GM18526 (cell line): ENCODE data around the gene TMEM132C.

Source experiments
- POLR2A ChIP-seq: IDR thresholded peaks from 3 replicates; pipeline ENCODE4 v1.6.1; 2011; ENCODE audit not compliant: insufficient read length; ENCODE audit errors: extremely low read depth

Gene TMEM132C

DNA sequence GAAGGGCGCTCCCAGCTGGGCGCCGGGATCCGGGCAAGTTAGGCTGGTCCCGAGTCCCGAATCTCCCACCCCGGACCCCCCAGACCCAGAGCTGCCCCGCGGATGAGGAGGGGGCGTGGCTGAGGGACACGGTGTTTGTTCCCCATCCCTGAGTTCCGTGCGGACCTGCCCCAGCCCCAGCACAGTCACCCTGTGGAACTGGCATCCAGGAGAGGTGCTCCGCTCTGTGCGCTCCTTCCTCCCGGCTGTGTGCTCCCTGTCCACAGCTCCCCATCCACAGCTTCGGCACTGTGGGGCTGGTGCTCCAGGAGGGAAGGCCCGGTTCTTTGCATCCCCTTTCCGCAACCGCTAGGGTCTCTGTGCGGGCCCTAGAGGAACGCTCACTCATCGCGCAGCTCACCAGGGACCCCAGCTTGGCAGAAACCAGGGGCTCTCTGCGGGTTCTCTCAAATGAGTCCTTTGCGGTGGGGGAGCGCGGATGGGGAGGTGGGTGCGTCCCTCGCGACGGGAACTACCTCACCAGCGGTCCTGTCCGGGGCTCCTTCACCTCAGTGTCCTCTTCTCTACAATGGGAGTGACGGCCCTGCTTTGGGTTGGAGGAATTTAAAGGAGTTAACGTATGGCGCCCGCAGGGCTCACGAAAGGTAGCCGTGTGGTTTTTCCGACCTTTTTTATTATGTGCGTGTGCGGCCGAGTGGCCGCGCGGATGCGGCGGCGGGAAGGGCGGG, 845 bp downstream of the TMEM132C start:
- TF ChIP-seq POLR2A: no peak

- TF ChIP-seq POLR2A: no peak
Measured at GRCh38 chr12:128268379-128268995, 1.5 kb downstream of the TMEM132C start.

- no peak for TF ChIP-seq POLR2A
Measured at GRCh38 chr12:128269181-128269591, 2.2 kb downstream of the TMEM132C start.

GRCh38 chr12:128276471-128276870, 9.5 kb downstream of the TMEM132C start:
- no peak for TF ChIP-seq POLR2A

DNA sequence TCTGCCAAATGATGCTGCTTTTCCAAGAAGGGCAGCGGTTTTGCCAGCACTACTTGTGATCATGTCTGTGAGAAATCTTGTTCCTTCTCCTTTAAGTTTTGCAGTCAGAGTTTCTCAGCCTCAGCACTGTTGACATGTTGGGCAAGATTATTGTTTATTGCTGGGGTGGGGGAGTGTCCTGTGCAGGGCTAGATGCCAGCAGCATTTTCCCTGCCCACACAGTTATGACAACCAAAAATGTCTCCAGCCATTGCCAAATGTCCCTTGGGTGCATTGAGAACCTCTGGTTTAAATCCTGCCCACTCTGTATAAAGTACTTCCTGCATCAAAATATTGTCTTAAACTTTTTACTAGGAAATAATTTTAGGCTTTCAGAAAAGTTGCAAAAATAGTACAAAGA, 20.0 kb downstream of the TMEM132C start:
- no peak for TF ChIP-seq POLR2A

DNA sequence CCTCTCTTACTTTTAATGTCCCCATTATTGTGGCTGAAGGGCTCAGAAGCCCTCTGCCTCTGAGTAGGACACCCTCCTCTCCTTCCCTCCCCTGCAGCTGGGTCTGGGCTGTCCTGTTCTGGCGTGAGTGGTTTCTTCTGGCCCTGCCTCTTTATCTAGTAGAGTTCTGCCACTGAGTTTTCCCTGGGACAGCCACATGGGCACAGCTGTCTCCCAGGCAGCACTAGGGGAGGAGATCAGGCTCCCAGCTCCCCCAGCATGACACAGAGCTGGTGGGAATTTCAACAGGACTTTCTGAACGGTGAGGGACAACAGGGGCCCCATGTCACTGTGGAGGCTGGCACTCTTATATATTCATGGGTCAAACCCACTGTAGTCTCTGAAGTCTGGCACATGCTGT, 21.4 kb downstream of the TMEM132C start:
- TF ChIP-seq POLR2A: no peak

DNA sequence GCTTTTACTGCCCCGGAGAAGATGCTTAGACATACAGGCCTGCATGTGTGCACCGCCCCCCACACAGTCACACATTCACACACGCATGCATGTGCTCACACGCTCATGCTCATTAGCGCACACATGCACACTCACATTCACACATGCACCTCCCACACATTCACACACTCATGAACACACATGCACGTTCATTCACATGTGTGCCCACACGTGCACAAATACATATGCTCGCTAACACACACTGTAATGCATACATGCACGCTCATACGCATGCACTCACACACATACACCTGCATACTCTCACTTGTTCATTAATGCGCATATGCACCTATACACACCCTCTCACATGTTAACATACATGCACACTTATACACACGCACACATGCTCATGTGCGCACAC, 21.9 kb downstream of the TMEM132C start:
- no peak for TF ChIP-seq POLR2A

GRCh38 chr12:128290938-128291337, 24.0 kb downstream of the TMEM132C start:
- no peak for TF ChIP-seq POLR2A

- no peak for TF ChIP-seq POLR2A
Measured at GRCh38 chr12:128298091-128298748, 31.2 kb downstream of the TMEM132C start.

- TF ChIP-seq POLR2A: no peak
Measured at GRCh38 chr12:128305336-128305892, 38.4 kb downstream of the TMEM132C start.

DNA sequence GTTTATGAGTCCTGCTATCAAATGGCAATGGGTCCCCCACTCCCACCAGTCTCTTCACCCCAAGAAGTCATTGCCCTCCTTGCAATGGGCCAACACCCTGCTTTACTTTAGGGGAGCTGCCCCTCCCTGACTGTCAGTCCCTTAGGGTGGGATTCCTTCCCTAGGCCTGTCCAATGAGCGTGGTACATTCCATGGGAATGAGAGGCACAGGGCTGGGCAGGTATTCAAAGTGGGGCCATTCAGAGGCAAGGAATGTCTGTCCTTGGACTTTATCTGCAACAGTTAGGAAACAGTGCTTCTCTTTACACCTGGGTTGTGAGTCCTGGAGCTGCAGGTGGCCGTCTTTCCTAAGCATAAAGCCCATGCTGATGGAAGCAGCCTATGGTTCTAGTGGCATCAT, 40.8 kb downstream of the TMEM132C start:
- TF ChIP-seq POLR2A: no peak

DNA sequence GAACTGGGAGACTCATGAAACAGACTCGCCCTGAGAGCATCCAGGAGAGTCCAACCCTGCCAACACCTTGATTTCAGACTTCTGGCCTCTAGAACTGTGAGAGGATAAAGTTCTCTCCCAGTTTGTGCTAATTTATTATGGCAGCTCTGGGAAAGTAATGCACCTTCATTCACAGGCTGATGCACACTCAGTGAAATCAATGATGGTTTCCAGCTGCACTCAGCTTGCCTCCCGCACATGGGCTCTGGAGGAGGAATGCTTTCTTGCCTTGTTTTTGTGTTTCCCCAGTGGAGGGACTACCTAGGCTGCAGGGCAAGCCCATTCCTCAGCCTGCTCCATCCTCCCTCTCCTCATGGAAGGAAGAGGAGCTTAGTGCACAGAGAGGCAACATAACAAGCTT, 45.7 kb downstream of the TMEM132C start:
- no peak for TF ChIP-seq POLR2A

DNA sequence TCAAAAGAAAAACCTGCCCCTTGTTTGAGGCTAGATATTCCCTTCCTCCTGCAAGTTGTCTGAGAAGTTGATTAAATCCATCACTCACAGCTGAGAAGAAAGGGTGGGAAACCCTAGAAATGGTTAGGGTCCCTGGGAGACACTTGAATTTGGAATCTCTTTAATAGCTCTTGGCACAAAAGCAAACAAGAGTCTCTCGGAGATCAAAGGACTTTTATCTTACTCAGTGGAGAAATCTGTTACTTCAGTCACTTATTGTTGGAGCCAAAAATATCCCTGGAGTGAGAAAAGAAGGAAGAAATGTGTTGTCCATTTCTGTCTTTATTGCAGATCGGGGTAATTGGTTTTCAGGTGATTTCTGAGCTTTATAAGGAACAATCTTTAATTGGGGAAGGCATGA, 47.0 kb downstream of the TMEM132C start:
- TF ChIP-seq POLR2A: no peak

- TF ChIP-seq POLR2A: no peak
Measured at GRCh38 chr12:128314611-128315010, 47.6 kb downstream of the TMEM132C start.

- TF ChIP-seq POLR2A: no peak
Measured at GRCh38 chr12:128316078-128316477, 49.1 kb downstream of the TMEM132C start.

DNA sequence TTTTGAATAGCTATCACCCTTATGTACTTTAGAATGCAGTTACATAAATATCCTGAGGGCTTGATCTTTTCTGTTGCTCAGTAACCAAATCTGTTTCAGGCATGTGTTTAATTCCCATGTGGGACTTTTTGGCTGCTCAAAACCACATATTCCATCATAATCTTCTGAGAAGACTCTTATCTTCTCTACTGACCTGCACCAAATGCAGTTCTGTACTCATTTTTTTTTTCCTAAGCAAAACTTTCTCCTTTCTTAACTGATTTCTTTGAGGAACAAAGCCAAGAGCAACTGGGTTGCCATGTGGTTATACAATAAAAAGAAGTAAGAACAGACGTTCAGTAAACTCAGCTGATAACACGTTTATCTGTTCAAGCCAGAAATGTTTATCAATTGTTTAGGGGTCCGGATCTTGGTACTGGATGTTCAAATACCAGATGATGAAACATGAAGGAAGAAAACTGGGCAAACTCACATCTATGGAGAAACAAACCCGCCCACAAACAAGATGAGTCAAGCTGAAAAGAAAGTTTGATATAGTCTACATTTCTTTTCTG, 50.1 kb downstream of the TMEM132C start:
- no peak for TF ChIP-seq POLR2A

DNA sequence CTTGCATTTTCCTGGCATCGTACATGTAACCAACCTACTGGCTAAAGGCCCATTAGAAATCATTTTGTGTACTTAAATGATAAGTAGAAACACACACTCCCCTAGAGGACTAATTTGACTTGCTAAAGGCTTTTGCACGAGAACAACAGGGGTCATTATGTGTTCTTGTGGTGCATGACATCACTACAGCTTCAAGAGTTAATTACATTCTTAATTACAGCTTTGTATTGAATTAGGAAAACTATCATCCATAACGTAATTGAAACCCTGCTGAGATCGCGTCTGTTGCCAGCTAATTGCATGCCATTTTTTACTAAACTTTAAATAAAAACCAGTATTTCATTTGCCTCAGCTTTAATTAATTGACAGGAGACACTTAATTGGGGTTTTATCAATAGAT, 51.4 kb downstream of the TMEM132C start:
- no peak for TF ChIP-seq POLR2A
